Activated gamma-delta T cell (primary cell): ENCODE data around the gene RCSD1.

Experiments
- DNase-seq: peaks from one replicate; lab custom pipeline; 2025; lab: John Stamatoyannopoulos, UW

The RCSD1 gene

DNA sequence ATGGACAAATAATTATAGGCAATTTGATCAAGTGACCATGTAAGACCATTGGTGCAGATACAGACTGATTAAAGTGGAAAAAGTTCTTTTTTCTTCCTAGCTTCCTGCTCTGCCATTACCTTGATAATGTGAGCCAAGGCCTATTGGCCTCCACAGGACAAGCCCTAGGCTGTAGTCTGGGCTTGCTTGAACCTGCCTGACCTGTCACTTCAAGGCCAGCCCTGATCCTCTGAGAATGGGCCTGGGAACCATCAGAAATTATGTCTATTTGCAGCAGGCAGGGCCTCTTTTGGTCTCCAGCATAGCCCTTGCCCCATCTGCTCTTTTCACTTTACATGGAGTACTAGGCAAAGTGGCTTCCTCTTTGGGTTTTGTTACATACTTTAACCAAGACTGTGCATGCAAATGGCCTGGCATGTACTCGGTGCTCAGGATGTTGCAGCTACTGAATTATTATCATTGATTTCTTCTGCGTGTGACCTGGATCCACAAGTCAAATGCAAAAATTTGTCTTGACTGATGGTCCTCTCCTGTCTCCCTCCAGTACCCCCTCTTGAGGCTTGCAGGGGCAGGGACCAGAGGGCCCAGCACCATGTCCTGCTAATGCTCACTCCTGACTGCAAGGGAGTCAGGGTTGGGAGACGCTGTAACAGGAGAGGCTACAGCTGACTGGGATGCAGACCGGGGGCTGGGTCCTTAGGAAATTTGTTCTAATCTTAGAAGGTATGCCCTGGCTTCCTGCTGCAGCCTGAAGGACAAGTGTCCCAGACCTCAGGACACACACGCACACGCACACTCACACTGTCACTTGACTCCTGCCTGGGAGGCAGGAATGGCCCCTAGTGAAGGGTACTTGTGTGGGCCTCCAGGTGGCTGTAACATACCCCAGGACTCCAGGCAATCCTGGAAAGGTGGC is 39.4 kb downstream of the RCSD1 start:
- DNase-seq: no peak

DNA sequence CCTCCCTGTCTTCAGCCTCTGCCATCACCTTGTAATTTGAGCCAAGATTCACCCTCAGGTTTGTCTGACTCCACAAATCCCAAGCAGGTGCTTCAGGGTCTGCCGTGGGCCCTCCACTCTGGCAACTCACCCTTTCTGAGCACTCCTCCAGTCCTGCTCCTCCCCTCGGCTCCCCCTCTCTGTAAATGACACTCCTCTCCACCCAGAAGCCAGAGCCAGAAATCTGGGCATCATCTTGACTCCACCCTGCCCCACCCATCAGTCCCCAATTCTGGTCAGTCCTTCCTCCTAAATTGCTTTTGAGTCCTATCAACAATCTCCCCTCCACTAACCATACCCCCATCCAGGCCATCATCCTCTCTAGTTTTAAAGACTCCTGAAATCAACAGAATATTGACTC is 40.5 kb downstream of the RCSD1 start:
- no peak for DNase-seq

DNA sequence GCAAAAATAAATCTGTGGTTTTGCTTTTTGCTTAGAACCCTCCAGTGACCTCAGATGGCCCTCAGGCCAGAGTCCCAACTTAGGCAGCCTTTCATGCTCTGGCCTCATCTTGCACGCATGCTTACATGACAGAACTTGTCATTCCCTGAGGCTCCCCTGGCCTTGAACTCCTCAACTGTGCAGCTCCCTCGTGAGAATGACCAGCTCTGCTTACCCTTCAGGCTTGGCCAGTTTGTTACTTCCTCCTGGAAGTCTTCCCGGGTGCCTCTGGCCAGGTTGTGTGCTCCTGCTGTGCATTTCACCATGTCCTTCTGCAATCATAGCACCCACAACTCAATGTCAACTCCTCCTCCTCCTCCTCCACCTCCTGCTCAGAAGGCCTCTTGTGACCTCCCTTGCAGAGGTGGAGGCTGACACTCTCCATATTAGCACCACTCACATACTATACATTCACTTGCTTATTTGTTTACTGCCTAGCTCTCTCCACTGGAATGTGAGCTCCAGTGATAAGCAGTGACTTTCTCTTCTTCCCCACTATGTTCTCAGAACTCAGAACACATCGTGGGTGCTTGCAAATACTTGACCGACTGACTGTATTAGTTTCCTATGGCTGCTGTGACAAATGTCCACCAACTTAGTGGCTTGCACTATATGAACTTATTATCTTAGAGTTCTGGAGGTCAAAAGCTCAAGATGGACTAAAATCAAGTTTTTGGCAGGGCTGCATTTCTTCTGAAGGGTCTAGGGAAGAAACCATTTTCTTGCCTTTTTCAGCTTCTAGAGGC is 41.9 kb downstream of the RCSD1 start:
- DNase-seq: no peak

DNA sequence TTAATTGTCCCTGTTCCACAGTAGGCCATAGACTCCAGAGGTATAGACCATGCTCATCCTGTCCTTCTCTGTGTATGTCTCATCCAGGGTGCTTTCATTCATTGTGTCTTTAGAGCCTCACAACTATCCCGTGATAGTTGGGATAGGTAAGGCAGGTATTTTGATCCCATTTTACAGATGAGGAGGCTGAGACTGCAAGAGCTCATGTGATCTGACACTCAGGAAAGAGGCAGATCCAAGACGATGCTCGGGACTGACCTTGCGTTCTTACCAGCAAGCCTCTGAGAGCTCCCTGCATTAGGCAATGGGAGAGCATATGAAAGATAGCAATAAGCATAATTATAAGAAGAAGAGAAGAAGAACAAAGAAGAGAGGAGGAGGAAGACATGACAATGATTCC is 42.8 kb downstream of the RCSD1 start:
- no peak for DNase-seq

DNA sequence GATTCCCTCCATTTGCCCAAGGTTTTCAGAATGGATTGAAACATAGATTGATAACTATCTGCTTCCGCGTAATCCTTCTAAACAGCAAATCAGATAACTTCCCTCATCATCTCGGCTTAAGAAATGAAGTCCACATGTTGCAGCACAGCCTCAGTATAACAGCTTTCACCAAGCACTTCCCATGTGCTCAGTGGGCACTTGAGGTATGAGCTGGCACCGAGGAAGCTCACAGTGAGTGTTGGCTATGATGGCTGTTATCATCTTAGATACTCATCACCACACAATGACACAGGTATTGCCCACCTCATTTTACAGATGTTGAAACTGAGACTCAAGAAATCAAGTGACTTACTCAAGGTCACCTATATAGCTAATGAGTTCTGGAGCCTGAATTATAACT is 43.2 kb downstream of the RCSD1 start:
- no peak for DNase-seq

DNA sequence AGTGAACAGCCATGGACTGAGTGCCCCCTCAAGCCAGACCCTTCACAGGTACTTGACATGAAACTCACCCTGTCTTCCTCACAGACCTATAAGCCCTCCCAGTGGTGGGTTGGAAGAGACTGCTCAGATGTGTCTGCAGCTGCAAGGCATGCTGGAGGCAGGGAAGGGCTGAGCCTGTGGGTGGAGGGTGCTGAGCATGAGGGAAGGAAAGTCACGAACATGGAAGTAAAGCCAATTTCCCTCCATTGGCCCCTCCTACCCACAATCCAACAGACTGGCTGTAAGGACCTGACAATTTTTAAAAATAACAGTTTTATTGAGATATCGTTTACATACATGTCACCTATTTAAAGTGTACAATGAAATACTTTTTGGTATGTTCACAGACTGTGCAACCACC is 44.1 kb downstream of the RCSD1 start:
- no peak for DNase-seq

DNA sequence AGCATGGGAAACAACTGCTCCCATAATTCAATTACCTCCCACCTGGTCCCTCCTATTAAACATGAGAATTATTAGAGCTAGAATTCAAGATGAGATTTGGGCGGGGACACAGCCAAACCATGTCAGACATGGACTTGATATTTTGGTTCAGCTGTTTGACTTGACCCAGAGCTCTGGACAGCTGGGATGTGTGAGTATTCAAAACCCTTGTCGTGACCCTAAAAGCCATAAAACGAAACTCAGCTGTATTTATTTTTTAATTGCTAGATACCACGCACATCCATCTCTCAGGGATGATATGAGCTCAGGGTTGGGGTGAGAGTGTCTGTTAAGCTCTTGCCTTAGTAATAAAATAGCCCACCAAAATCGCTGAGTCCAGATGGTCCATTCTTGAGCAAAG is 45.4 kb downstream of the RCSD1 start:
- DNase-seq: no peak

DNA sequence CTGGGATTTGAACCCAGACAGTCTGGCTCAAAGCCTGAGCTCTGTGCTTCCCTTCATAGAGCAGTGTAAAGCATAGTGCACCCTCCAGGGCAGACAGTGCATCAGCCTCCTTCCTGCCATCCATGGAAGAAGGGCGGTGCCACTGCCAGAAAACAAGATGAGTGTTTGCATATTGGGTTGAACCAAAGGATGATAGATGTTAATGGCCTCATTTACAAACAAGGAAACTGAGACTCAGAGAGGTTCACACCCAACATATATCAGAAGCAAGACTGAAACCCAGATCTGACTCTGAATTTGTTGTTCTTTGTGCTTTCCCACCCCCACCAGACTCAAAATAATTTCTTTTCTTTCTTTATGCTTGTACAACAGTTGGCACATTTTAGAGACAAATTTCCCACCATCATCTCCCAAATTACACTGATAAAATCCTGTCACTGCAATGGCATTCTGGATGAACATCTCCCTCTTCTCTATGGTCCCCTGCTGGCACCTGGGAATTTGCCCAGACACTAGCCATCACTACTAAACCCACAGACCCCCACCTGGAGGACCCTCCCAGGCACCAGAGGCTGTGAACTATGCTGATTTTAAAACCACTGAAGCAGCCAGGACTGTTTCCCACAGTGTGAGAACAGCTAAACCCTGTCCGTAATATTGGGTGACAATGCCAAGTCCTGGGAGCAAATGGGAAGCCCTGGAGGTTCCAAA is 46.3 kb downstream of the RCSD1 start:
- no peak for DNase-seq

DNA sequence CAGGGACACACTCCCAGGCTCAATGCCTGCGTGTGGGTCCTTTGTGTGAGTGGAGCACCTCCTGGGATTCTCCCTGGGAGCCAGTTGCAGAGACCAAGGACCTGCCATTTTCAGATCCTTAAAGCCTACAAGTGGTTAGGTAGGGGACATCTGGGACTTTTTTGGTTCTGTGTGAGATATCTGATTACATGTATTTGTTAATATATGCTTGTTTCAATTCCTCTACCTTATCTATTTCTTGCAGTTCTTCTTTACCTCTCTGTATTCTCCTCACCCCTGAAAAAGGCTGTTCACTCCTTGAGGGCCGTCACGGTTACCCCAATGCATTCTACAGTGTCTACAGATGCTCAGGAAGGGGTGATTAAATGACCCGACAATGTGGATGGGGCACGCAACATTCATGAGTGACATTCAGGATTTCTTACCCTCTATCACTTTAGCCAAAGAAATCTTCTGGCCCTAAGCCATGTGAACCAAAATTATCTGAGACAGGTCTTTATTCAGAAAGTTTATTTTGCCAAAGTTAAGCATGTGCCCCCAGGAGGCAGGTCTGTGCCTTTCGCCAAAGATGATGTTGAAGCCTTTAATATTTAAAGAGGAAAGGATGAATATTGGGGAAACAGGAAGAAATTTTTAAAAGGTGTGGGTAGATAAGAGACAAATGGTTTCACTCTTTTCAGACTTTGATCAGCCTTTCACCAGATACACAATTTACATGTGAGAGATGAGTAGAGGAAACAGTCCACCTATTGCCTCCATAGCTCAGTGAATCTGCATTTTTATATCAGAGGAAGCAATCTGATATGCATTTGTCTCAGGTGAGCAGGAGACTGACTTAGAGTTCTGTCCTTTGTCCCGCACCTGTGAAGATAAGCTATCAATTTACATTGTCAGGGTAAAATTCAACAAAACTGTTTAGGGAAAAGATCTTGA is 47.1 kb downstream of the RCSD1 start:
- no peak for DNase-seq

DNA sequence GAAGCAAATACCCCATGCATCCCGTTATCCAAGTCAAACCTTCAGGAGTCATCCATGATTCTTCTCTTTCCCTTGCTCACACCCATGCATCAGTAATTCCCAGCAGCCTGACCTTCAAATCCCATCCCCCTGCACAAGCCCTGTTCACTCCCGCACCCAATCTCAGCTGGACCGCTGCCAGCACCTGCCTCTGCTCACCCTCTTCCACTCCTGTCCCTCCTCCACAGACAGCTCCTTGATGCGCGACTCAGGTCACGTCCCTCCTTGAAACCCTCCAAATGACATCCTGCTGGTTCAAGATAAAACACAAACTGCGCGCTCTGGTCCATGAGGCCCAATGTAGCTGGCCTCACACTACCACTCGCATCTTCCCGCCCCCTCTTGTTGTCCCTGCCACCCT is 48.4 kb downstream of the RCSD1 start:
- no peak for DNase-seq

DNA sequence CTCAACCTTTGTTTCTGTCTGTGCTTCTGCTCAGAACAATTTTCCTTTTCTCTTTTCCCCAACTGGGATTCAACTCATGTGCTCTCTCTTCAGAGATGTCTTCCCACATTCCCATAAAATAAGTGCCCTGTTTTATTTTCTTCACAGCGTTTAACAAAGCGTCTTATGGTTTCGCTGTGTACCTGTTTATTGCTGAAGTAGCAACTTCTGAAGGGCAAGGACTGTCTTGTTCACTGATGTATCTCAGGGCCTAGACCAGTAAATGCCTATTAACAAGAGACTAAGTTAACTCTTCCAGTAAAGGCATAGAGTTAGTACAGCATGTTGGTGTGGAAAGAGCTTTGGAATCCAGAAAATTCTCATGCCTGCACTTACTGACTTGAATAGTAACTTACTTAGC is 48.8 kb downstream of the RCSD1 start:
- no peak for DNase-seq

DNA sequence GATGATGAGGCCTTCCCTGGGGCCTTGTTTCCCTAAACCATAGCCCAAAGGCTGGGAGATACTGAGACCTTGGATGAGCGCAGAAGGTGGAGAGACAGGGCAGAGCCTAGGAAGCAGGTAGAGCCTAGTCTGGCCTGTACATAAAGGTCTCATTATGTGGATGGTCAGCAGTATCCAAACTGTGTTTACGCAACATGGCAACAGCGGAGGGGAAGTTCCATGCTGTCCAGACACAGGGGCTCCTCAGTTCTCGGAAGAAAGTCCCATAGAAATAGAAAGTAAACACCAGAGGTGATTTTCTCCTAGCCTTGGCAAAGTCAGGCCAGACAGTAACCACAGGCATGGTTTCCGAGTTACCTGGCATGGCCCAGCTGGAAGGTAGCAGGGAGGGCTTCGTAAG is 49.7 kb downstream of the RCSD1 start:
- no peak for DNase-seq

DNA sequence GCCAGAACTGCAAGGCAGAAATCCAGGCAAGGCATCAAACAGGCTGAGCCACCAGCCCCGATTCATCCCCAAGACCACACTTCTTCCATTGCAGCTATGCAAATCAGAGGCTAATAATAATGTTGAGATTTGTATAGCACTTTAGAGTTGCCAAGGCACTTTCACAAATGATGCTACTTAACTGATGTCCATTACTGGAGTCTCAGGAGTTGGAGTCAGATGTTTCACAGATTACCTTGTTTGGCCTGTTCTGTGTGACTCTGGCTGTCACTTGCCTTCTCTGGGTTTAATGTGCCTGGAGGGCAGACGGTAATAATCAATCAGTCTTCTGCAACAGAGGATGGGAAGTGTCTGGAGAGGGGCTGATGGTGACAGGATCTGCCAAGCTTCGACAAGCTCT is 51.0 kb downstream of the RCSD1 start:
- no peak for DNase-seq

DNA sequence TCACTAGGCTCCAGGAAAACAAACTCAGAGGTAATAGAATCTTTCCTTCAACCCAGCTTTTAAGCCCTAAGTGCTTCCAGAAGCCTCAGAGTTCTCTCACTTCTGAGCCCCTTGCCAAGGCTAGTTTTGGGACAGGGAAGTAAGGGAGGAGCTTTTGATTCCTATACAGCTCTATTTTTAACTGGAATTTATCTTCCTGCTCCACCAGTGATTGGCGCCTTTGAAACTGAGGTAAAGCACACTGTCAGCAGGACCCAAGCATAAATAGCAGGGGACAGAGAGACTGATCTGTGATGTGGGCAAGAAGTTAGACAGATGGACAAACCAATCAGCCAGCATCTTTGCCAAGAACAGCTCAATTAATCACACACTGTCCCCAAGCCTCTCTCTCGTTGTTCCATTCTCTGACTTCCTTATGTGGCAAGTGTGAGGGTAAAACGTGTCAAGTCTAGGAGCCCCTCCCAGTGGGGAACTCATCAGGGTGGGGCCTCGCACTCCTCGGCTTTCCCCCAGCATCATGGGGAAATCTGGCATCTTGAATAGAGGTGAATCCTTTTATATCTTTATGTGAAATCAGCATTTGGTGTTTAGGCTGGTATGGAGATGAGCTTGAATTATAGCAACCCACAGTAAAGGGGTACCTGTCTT is 51.5 kb downstream of the RCSD1 start:
- no peak for DNase-seq

DNA sequence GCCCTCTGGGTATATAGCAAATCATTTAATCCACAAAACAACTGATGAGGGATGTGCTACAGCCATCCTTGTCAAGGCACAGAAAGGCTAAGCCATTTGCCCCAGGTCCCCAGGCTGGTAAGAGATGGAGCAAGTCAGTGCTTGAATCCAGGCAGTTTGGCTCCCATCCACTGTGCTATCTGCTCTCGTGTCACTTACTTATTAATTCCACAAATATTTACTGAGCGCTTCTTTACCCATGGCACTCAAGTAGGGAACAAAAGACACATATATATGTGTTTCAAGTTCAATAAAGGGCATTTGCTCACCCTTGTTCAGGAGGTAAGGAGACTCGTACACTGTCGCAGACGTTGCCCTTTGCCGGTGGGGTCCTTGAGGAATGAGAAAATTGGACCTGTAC is 53.2 kb downstream of the RCSD1 start:
- no peak for DNase-seq

DNA sequence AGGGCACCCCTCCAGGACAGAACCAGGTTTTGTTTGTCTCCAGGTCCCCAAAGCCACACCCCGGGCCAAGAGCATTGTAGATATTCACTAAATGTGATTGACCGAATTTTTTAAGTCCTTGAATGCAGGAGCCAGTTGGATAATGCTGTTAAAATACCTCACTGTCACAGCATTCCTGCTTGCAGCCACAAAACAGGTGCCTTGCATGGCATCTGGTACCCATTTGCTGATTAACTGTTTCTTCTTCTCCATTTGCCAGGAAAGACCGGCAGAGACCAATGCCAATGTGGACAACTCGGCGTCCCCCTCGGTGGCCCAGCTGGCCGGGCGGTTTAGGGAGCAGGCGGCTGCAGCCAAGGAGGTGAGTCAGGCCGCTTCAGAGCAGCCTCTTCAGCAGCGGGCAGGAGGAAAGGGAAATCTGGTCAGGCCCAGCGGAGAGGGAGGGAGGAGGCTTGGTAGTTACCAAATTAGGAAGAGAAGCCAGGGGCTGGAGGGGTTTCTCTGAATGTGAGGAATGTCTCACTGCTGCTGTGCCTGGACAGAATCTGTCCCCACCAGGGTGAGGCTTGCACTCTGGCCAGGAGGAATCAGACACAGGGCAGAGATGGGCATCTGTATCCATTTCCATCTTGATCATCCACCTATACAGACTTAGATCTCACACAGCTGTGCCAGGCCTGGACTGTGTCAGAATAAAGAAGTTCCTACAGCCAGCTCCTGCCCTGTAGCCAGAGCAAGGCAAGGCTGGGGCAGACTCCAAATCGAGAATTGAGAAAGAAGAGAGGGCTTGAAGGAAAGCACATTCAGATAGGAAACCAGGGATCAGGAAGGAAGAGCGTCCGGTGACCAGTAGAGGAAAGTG is 53.8 kb downstream of the RCSD1 start:
- no peak for DNase-seq

DNA sequence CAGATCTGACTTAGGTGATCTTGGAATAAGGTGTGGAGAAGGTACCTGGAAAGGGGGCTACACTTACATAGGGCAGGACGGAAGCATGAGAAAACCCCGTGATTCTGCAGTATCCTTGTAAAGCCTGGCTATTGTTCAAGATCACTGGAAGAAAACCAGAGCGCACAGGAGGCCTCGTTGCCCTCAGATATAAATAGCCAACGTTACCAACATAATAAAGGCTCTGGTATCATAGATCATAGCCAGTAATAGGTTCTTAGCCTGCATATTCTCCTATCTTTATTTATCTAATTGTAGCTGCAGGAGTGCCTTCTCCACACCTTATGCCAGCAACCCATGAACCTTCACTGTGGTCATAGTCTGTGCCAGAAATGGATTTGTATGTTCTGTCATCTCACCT is 55.8 kb downstream of the RCSD1 start:
- no peak for DNase-seq

DNA sequence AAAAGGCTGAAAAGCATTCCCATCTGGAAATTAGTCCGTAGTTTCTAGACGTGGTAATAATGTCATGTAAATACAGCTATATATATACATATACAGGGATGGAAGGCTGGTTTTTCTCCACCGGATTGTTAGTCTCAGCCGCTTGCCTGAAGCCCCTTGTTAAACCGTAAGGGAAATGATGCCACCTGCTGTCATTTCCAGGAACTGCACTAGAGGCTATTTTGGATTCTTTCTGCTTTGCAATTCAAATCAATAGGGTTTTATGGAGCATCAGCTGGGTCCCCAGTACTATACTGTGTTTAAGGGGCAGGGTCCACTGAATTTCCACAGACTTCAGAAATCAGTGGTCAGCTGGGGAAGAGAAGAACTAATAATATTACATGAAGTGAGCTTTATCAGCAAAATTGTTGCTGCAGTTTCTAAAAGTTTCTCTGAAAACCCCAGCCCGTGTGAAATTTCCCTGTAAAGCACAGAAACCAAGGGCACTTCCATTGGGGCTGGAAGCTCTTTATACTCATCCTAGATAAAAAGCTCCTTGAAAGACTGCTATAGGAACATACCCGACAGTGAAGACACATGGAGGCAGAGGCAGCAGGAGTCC is 58.0 kb downstream of the RCSD1 start:
- DNase-seq: no peak

DNA sequence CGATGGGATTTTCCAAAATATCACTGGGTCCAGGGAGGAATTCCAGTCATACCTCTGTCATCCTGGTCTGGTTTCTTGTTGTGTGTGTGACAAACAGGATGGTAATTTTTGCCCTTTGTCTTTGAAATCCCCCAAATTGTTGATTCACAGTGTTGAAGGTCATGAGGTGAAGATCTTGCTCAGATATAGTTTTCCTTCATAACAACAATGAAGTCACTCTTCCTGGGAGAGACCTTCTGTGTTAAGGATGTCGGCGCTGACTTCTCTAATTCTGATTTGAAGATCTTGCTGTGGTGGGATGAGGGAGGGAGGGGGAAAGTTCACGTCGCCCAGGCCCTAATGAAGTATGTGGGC is 59.5 kb downstream of the RCSD1 start:
- DNase-seq: no peak

DNA sequence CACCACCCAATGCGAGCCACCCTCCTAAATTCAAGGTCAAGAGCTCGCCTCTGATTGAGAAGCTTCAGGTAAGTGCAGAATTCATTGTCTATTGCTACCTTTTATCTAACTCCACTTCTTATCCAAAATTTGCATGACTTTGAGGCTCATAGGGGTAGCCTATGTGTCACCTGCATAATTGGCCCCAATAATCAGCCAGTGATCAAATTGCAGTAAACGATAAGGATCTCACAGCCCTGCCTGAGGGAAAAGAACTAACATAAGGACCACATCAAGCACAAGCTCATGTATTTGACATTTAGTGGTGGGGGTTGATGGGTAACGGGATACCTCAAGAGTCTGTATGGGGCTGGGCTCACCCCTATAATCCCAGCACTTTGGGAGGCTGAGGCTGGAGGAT is 60.0 kb downstream of the RCSD1 start:
- DNase-seq: no peak
